NCI-H1930 (cell line): ENCODE data around the gene DENND5A.

ENCODE experiments used
- DNase-seq, 2 experiments: peaks; one replicate each; lab custom pipeline; 2025; lab: John Stamatoyannopoulos, UW

The DENND5A gene

GRCh38 chr11:9265211-9266131, at the start of gene DENND5A:
DENND5A (minus strand) TSS chr11:9265350; CDS start chr11:9265069, 281 bp downstream.
- peak; percentile 88 to 93 for DNase-seq

DNA sequence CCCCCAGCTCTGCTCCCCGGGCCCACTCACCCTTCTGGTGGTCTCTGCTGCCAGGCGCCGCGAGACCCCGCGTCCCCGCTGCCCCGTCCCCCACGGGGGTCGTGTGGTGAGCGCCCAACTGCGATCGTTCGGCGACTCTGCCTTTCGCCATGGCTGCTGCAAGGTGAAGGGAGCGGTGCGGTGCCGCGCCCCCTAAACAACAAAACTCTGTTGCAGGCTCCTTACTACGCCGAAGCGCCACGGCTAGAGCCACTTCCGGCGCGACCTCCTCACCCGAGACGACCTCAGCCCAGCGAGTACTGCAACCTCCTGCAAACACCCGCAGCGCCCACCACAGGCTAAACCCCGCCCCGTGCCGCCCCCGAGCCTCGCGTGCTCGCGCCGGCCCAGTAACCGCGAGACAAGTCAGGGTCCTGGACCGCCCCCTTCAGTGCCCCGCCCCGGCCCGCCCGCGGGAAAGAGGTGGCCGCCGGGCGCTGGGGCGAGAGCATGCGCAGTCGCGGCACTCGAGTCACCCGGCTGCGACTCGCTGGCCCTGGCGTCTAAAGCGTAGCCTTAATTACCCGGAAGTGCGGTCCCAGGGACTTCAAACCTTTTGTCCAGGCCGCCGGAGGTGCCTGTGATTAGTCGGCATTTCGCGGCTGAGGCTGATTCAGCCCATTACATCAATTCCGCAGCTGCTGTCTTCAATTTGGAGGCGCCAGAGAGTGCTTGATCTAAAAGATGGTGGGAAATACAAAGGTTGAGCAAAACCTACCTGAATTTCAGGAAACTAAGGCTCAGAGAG, 49.3 kb upstream of the DENND5A start, which contains the start of gene TMEM41B:
TSS of gene TMEM41B (minus strand) at position 303 of the 787 bp plus-strand sequence. CDS start at position 151, 152 bp downstream.
- DNase-seq, result peak; percentile 99

DNA sequence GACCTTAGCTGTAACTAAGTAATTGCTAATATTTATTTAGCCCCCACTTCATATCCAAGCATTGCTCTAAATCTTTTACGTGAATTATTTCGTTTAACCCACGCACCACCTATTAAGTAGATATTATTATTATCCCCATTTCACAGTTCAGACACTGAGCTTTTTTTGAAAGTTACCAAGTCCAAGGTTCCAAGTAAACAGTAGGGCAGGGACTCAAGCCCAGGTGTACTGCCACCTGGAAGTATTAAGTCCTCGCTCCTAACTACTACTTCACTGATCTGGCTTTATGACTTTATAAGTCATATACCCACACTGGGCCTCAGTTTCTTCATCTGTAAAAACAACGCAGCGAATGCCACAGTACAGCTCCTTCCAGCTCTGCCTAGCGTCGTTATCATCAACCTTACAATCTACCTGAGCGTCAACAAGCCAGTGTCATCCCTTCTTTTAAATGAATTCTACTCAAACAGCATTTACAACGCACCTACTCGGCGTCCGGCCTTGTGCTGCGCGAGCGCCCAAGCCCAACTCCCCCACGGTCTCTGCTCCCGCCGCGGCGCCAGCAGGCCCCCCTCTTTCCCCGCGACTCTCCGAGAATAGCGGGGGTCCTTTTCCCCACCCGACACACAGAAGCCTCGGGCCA, 48.6 kb upstream of the DENND5A start:
- no peak for DNase-seq

DNA sequence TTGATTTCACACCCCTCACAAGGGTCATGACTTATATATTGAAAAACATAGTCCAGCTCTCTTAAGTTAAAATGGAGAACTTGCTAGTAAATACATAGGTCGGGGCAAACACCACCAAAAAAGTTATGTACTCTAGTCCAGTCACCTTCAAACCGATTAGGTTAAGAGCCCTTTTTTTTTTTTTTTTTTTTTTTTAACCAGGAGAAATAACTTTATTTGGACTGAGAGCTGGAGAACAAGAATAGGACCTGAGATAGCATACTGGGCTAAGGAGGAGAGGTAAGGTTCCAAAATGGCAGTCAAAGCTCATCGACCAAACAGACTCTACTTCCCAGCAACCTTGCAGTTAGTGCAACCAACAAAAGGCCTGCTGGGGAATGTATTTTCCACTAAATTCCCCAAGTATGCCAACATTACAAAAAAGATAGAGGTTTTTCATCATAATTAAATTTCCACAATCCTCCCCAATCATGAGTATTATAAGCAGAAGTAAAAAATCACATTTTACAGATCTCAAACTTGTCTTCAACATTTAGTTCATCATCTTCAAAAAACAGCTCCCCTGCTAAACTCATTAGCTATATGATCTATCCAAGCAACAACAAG, 45.4 kb upstream of the DENND5A start:
- DNase-seq, result no peak

DNA sequence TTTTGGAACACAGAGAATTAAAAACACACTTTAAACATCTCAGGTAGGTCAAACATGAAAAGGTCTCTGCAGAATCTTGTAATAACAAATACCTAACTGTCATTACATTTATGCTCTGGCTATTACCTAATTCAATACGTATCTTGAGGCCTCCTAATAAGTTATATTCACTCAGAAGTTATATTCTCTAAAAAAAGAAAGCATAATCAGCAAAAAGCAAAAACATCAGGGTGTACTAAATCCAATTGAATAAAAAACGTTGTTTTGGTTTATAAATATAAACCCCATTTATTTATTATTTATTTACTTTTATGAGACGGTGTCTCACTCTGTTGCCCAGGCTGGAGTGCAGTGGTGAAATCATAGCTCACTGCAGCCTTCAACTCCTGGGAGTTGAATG, 39.0 kb upstream of the DENND5A start:
- no peak for DNase-seq

DNA sequence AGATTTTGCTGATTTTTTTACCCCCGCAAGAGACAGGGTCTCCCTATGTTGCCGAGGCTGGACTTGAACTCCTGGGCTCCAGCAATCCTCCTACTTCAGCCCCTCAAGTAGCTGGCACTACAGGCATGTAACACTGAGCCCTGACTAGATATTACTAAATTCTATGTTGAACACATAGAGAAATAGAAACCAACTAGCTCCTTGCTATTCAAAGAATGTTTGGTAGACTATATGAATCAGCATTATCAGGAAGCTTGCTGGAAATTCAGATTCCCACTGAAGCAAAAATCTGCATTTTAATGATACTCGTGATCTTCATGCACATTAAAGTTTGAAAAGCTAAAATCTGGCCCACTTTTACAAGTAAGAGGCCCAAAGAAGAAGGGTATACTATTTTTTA, 37.3 kb upstream of the DENND5A start:
- DNase-seq, result no peak

DNA sequence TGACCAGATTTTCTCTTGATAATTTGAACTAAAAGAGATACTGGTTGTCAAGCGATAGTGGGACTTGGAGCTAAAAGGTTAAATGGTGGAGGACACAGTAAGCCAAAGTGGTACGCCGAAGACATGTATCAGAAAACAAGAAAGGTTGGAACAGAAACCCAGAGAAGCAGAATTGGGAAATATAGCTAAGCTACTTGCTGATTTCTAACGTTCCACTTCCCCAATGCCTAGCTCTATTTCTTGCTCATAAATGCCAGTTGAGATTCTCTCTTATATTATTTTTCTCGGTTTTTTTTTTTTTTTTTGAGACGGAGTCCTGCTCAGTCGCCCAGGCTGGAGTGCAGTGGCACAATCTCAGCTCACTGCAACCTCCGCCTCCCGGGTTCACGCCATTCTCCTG, 36.6 kb upstream of the DENND5A start:
- DNase-seq, result no peak

- no peak for DNase-seq
These were observed 28.5 kb upstream of the DENND5A start for GRCh38 chr11:9293646-9294045.

GRCh38 chr11:9285850-9286587, 20.9 kb upstream of the DENND5A start:
- no peak for DNase-seq

DNA sequence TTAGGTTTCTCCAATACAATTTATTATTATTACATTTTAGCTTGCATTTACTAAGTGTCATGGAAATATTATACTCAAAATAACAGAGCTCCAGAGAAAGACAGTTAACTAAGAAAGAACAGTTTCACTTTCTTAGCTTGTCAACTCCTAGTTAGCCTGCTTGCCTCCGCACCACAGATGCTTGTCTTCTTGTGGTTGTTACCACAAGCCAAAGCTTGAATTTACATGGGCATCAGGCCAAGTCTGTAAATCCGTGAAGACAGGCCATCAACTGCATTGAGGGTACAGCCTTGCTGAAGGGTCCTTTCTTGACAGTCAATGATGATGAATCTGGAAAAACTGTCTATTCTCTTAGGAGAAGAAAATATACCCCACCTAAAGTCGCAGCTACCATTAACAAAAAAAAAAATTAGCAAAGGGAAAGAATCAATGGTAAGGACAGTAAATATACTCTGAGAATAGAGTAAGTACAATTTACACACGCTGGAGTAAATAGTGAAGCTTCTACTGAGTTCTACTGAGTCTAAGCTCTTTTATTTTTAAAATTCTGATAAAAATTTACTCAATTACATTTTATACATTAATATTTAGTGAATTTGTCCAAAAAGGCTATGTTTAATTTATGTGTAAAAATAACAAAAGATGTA, 15.6 kb upstream of the DENND5A start:
- DNase-seq, result peak; percentile 16 to 83

GRCh38 chr11:9277176-9277575, 12.0 kb upstream of the DENND5A start:
- DNase-seq, result no peak

DNA sequence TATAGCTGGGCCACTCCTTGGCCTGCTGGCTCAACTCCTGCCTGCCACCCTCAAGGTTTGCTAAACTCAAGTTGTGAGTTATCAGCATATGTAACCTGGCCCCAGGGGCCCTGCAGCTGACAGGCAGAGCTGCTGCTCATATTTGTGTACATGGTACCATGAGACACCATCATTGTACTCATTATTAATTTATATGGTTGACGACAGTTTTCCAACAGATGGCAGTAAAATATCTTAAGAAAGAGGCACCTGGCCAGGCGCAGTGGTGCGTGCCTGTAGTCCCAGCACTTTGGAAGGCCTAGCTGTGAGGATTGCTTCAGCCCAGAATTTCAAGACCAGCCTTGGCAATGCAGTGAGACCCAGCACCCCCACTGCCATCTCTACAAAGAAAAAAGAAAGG, 11.4 kb upstream of the DENND5A start:
- peak in 1 of 2 experiments; percentile 28 for DNase-seq

DNA sequence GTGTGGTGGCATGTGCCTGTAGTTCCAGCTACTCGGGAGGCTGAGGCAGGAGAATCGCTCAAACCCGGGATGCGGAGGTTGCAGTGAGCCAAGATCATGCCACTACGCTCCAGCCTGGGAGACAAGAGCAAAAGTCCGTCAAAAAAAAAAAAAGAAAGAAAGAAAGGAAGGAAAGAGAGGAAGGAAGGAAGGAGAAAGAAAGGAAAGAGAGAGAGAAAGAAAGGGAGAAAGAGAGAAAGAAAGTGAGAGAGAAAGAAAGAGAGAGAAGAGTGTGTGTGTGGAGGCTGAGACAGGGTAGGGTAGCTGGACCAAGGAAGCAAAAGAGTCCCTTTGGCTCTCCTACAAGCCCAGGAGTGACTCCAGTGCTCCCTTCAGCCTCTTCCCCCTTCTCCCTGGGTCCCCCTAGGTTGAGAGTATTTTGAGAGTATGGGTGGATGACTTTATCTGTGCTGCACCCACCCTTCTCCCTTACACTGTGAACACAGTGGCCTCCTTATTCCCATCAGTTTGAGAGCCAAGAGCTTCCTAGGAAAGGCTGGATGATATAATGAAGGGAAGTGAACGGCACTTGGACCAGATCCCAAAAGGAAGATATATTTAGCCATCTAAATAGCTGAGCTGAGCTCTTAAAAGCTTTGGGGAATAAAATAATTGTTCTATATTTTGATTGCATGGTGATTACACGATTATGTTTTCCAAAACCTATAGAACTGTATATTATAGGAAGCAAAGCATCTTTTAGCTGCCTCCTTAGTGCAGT, 9.5 kb upstream of the DENND5A start:
- DNase-seq, result no peak

DNA sequence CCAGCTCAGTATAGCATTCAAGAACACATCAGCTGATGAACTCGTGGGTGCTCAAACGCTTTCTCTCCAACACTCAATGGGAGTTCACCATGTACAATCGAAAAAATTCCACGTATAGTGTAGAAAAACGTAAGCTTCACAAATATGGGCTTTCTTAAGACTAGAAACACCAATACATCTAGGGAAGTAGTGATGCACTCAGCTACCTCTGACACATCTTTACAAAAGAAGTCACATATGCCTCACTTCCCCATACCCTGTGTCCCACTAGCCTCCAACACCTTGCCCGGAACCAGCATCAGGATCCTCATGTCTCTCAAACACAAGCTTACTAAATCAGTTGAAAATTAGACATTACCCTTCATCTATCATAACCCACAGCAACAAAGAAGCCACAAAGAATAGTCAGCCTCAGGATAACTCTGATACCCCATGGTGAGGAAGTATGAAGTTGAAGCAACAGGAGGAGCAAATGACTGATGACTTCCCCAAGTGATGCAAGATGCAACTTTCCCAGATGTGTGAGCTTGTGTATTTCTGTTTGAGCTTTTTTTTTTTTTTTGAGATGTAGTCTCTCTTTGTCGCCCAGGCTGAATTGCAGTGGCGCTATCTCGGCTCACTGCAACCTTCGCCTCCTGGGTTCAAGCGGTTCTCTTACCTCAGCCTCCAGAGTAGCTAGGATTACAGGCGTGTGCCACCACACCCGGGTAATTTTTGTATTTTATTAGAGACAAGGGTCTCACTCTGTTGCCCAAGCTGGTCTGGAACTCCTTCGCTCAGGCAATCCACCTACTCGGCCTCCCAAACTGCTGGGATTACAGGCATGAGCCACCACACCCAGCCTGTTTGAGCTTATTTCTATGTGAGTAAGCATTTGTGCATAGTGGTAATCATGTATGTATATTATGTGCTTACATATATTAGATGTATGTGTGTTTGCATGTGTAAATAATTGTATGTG, 8.5 kb upstream of the DENND5A start:
- DNase-seq, result no peak

GRCh38 chr11:9269492-9270013, 4.4 kb upstream of the DENND5A start:
- no peak for DNase-seq

DNA sequence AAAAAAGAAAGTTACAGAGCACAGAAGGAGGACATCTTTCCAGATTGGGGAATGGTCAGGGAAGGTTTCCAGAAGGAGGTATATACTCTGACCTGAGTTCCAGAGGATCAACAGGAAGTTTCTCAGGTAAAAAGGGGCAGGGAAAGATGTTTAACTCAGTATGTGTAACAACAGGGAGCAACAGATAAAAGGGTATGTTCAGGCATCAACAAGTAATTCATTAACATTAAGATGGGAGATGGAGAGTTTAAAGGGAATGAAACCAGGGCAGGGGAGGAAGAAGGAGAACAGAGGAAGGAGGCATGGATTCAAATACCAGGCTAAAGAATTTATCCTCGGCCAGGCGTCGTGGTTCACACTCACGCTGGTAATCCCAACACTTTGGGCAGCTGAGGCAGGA, 2.5 kb upstream of the DENND5A start:
- DNase-seq, result no peak

GRCh38 chr11:9266926-9267325, 1.8 kb upstream of the DENND5A start:
- no peak for DNase-seq

DNA sequence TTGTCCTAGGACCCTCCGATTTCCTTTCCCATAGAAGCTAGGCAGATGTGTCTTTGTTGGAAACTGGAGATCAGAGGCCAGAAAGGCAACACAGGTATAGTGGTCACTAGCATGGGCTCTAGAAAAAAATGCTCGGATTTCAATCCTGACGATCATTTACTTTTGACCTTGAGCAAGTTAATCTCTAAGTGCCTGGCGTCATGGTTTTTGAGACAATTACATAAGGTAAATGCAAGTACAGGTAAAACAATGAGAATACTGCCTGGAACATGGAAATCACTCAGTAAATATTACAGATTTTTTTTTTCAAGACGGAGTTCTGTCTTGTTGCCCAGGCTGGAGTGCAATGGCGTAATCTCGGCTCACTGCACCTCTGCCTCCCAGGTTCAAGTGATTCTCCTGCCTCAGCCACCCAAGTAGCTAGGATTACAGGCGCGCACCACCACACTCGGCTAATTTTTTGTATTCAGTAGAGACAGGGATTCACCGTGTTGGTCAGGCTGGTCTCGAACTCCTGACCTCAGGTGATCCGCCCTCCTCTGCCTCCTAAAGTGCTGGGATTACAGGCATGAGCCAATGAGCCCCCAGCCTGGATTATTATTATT, 1.1 kb upstream of the DENND5A start:
- no peak for DNase-seq
